Trophoblast cell (in vitro differentiated cells and primary cell): ENCODE measurements around the gene SERTAD3.
"Not testable (repeated sequence)": the region's sequence is repeated elsewhere in the genome, so short reads cannot be mapped to it uniquely, and the experiment has no call there.

Source experiments
- DNase-seq, 2 donors: peaks; one replicate each; pipeline ENCODE4 v3.0.0-alpha.2; 2016
- H2AFZ ChIP-seq: 2 replicates; pipeline ENCODE4 v1.6.1; 2013; ENCODE audit warnings: low read length, moderate library complexity, mild to moderate bottlenecking; ENCODE audit not compliant: insufficient read depth, poor library complexity
- H2AK5ac ChIP-seq: 2 replicates; pipeline ENCODE4 v1.6.1; 2013; ENCODE audit warnings: mild to moderate bottlenecking, low read length
- H2BK120ac ChIP-seq: 2 replicates; pipeline ENCODE4 v1.6.1; 2013; ENCODE audit warnings: low read length, mild to moderate bottlenecking, moderate library complexity; ENCODE audit not compliant: insufficient read depth, poor library complexity
- H2BK12ac ChIP-seq: 2 replicates; pipeline ENCODE4 v1.6.1; 2013; ENCODE audit warnings: mild to moderate bottlenecking, low read length, moderate library complexity
- H2BK5ac ChIP-seq: 2 replicates; pipeline ENCODE4 v1.6.1; 2013; ENCODE audit warnings: low read length, low read depth, moderate library complexity, mild to moderate bottlenecking; ENCODE audit not compliant: poor library complexity
- H3K14ac ChIP-seq: 2 replicates; pipeline ENCODE4 v1.6.1; 2013; ENCODE audit warnings: mild to moderate bottlenecking, low read length
- H3K18ac ChIP-seq: 2 replicates; pipeline ENCODE4 v1.6.1; 2013; ENCODE audit warnings: mild to moderate bottlenecking, low read length
- H3K23ac ChIP-seq: 2 replicates; pipeline ENCODE4 v1.6.1; 2013; ENCODE audit warnings: low read length
- H3K27ac ChIP-seq: 2 replicates; pipeline ENCODE4 v1.5.1; 2013; ENCODE audit warnings: low read depth, mild to moderate bottlenecking, inconsistent platforms, low read length, moderate library complexity
- H3K27me3 ChIP-seq: 2 replicates; pipeline ENCODE4 v1.6.1; 2013; ENCODE audit warnings: inconsistent platforms, mild to moderate bottlenecking, low read length, moderate library complexity; ENCODE audit not compliant: insufficient read depth
- H3K36me3 ChIP-seq, 2 experiments: 1 replicate in 1 of 2; 2 replicates in 1 of 2; pipeline ENCODE4 v1.6.1; 2013; ENCODE audit warnings: low read length in 2 of 2, mild to moderate bottlenecking in 2 of 2, moderate library complexity in 1 of 2; ENCODE audit not compliant: insufficient read depth in 2 of 2, control insufficient read depth in 1 of 2
- H3K4ac ChIP-seq: 2 replicates; pipeline ENCODE4 v1.6.1; 2013; ENCODE audit warnings: low read depth, mild to moderate bottlenecking, low read length, moderate library complexity
- H3K4me1 ChIP-seq, 2 experiments: 1 replicate in 1 of 2; 2 replicates in 1 of 2; pipeline ENCODE4 v1.6.1; 2013; ENCODE audit warnings: low read length in 2 of 2, mild to moderate bottlenecking in 2 of 2, moderate library complexity in 1 of 2; ENCODE audit not compliant: insufficient read depth in 2 of 2, control insufficient read depth in 1 of 2
- H3K4me2 ChIP-seq: 2 replicates; pipeline ENCODE4 v1.6.1; 2013; ENCODE audit warnings: inconsistent platforms, mild to moderate bottlenecking, low read length, moderate library complexity
- H3K4me3 ChIP-seq: 2 replicates; pipeline ENCODE4 v1.5.1; 2013; ENCODE audit warnings: mild to moderate bottlenecking, low read depth, low read length, inconsistent platforms
- H3K79me1 ChIP-seq: one replicate; pipeline ENCODE4 v1.6.1; 2013; ENCODE audit warnings: low read length
- H3K79me2 ChIP-seq: 2 replicates; pipeline ENCODE4 v1.6.1; 2013; ENCODE audit warnings: low read length, mild to moderate bottlenecking; ENCODE audit not compliant: control insufficient read depth, insufficient read depth, poor library complexity
- H3K9ac ChIP-seq: 2 replicates; pipeline ENCODE4 v1.6.1; 2013; ENCODE audit warnings: mild to moderate bottlenecking, low read length
- H3K9me3 ChIP-seq: 2 replicates; pipeline ENCODE4 v1.6.1; 2013; ENCODE audit warnings: low read depth, mild to moderate bottlenecking, control low read depth, inconsistent platforms, low read length; ENCODE audit not compliant: insufficient read depth
- H4K12ac ChIP-seq: 2 replicates; pipeline ENCODE4 v1.6.1; 2013; ENCODE audit warnings: low read depth, mild to moderate bottlenecking, low read length, moderate library complexity
- H4K8ac ChIP-seq: 2 replicates; pipeline ENCODE4 v1.6.1; 2013; ENCODE audit warnings: low read depth, mild to moderate bottlenecking, low read length, moderate library complexity
- H4K91ac ChIP-seq: one replicate; pipeline ENCODE4 v1.6.1; 2013; ENCODE audit warnings: low read depth, mild to moderate bottlenecking, low read length, moderate library complexity
- WGBS: extraction: QIAGEN DNeasy Blood & Tissue Kit; methylation state at CpG from one replicate; pipeline ENCODE4 v1.1.7; 2013; ENCODE audit warnings: missing lambda C conversion rate; ENCODE audit not compliant: insufficient read length, insufficient coverage; ENCODE audit errors: extremely low coverage; 5-methylcytosine and 5-hydroxymethylcytosine counted together

The SERTAD3 gene

DNA sequence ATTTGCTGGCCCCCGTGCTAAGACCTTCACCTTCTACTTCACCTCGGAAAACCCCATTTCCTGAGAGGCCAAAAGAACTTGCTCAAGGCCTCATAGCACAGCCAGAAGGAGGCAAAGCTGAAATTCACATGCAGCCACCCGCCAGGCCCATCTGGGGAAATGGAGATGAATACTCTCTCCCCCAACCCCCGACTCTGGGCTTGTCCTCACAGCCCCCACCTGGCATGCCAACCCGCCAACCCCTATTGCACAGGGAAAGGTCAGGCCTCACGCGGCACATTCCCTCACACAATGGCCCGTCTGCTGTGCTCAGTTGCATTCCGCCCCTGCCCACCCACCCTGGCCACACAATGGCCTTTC is 34.1 kb downstream of the SERTAD3 start:
- H4K91ac ChIP-seq: no peak overlapping the region
- H2BK12ac ChIP-seq: no peak overlapping the region
- H2BK5ac ChIP-seq: no peak overlapping the region
- H3K4me3 ChIP-seq: no peak overlapping the region
- H4K12ac ChIP-seq: no peak overlapping the region
- H3K9ac ChIP-seq: no peak overlapping the region
- H3K36me3 ChIP-seq: no peaks in the 10 kb centered on the region
- no peak overlapping the region for H2AK5ac ChIP-seq
- no CpG with 5 or more reads among the region's 9 CpGs for WGBS
- no peak overlapping the region for H3K14ac ChIP-seq
- H4K8ac ChIP-seq: no peak overlapping the region
- peaks cover 2% of the 10 kb centered on the region for H3K79me1 ChIP-seq
- no peak overlapping the region for H2BK120ac ChIP-seq
- no peak overlapping the region for H3K27ac ChIP-seq
- peaks cover 2% of the 10 kb centered on the region for H3K9me3 ChIP-seq
- H3K4me1 ChIP-seq: peaks cover 3 to 7% of the 10 kb centered on the region in 2 experiments
- no peaks in the 10 kb centered on the region for H3K27me3 ChIP-seq
- H3K79me2 ChIP-seq: no peaks in the 10 kb centered on the region
- no peak overlapping the region for H3K4me2 ChIP-seq
- no peak for DNase-seq
- no peak overlapping the region for H3K18ac ChIP-seq
- H3K23ac ChIP-seq: no peak overlapping the region
- no peak overlapping the region for H3K4ac ChIP-seq
- H2AFZ ChIP-seq: no peak overlapping the region

DNA sequence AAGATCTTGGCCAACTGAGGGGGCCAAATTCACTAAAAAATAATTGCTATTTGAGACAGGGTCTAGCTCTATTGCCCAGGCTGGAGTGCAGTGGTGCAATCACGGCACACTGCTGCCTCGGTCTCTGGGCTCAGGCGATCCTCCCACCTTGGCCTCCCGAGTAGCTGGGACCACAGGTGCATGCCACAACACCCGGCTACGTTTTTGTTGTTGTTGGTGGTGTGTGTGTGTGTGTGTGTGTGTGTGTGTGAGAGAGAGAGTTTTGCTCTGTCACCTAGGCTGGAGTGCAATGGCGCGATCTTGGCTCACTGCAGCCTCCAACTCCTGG is 35.6 kb downstream of the SERTAD3 start:
- H3K14ac ChIP-seq, H3K4ac ChIP-seq, H3K27me3 ChIP-seq, H2BK120ac ChIP-seq, H2BK5ac ChIP-seq, H3K79me1 ChIP-seq, H3K4me3 ChIP-seq, H3K36me3 ChIP-seq, H3K9me3 ChIP-seq, H3K23ac ChIP-seq, H2BK12ac ChIP-seq, H4K91ac ChIP-seq, H3K9ac ChIP-seq, H3K4me2 ChIP-seq, H2AK5ac ChIP-seq, DNase-seq, H3K79me2 ChIP-seq, H3K4me1 ChIP-seq, H3K27ac ChIP-seq, H4K8ac ChIP-seq, H4K12ac ChIP-seq, H2AFZ ChIP-seq, H3K18ac ChIP-seq: not testable (repeated sequence)
- no CpG with 5 or more reads among the region's 8 CpGs for WGBS

DNA sequence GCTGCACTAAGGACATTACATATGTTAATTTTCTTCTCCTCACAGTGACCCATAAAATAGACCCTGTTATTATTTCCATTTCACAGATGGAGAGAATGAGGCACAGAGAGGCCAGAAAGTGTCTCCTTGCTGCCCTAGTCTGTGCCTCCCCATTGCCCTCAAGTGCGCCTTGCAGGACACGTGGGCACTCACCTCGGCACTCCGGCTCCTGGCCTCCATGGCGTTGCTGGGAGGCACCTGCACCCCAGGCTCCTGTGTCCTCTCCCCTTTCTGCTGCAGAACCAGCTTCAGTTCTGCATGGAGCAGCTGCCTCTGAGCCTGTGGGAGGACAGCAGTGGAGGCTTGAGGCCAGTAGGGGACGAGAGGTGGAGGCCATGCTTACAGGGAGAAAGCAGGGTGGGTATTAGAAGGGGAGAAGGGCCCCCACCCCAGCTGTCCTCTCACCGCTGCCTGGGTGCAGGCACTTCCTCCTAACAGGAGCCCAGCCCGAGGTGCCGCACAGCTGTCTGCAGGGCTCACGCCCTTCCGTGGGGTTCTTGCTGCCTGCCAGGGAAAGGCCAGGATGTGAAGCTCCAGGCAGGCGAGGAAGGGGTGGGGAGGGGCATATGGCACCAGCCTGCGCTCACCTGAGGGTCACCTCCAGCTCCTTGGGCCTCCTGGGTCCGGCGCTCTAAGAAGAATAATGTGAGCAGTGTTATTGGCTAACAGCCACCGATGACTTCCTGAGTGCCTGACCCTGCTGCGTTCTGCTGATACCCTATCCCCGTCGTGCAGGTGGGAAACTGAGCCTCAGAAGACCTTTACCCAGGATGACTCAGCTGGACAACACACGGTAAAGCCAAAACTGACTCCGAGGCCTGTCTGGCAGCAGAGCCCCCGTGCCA is 36.2 kb downstream of the SERTAD3 start:
- no peak overlapping the region for H3K14ac ChIP-seq
- H3K4me1 ChIP-seq: no peaks in the 10 kb centered on the region
- H3K36me3 ChIP-seq: no peaks in the 10 kb centered on the region
- H4K8ac ChIP-seq: no peak overlapping the region
- no peak overlapping the region for H3K9ac ChIP-seq
- WGBS: no CpG with 5 or more reads among the region's 22 CpGs
- no peak overlapping the region for H3K27ac ChIP-seq
- no peak overlapping the region for H3K4me3 ChIP-seq
- H3K4me2 ChIP-seq: no peak overlapping the region
- H3K79me2 ChIP-seq: no peaks in the 10 kb centered on the region
- H4K12ac ChIP-seq: no peak overlapping the region
- DNase-seq: no peak
- no peak overlapping the region for H3K4ac ChIP-seq
- H3K23ac ChIP-seq: no peak overlapping the region
- H2AFZ ChIP-seq: no peak overlapping the region
- peaks cover 7% of the 10 kb centered on the region for H3K79me1 ChIP-seq
- no peak overlapping the region for H2BK120ac ChIP-seq
- no peaks in the 10 kb centered on the region for H3K27me3 ChIP-seq
- H4K91ac ChIP-seq: no peak overlapping the region
- peaks cover 2% of the 10 kb centered on the region for H3K9me3 ChIP-seq
- H2BK12ac ChIP-seq: no peak overlapping the region
- H3K18ac ChIP-seq: no peak overlapping the region
- H2BK5ac ChIP-seq: no peak overlapping the region
- H2AK5ac ChIP-seq: no peak overlapping the region

DNA sequence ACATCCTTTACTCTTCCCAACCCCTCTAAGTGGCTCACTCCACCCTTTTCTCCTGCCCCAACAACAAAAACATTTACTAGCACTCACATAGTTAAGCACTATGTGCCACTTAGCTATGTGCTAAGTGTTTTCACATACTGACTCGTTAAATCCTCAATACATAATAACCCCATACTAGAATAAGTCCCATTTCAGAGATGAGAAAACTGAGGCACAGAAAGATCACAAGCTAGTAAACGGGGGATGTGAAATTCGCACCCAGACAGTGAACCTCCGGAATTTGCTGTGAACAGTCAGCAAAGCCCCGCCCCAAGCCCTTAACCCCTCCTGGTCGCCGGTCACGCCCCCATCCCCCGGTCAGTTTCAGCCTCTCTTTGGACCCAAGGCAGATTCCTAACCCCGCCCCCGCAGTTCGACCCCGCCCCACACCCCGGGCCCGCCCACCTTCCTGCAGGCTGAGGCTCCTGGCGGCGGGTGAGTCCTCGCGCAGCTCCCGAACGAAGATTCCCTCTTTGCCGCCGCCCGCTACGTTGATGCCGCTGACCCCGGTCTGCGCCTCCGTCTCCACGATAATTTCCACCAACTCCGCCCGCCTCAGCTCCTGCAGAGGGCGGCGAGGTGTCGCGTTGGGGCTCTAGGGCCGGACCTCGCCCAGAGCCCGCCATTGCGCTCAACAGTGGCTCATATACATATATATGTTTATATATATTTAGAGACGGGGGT is 40.7 kb downstream of the SERTAD3 start:
- Histone ChIP-seq H3K4me2 (peak overlapping the region; percentile 97), H2AK5ac (peak overlapping the region; percentile 22), H3K4me1 (peaks cover 0 to 2% of the 10 kb centered on the region in 2 experiments), H3K14ac (peak overlapping the region; percentile 91), H2BK12ac (no peak overlapping the region), H2BK5ac (peak overlapping the region; percentile 26), H3K27ac (peak overlapping the region; percentile 27), H3K4ac (no peak overlapping the region), H3K23ac (no peak overlapping the region), H3K18ac (peak overlapping the region; percentile 37), H3K9ac (peak overlapping the region; percentile 81), H3K79me1 (peaks cover 7% of the 10 kb centered on the region), H3K9me3 (peaks cover 3% of the 10 kb centered on the region), H3K79me2 (no peaks in the 10 kb centered on the region), H3K36me3 (no peaks in the 10 kb centered on the region), H4K12ac (peak overlapping the region; percentile 86), H3K4me3 (peak overlapping the region; percentile 75), H2BK120ac (peak overlapping the region; percentile 11), H4K91ac (peak overlapping the region; percentile 72), H3K27me3 (no peaks in the 10 kb centered on the region), H4K8ac (peak overlapping the region; percentile 74), H2AFZ (peak overlapping the region; percentile 56)
- DNase-seq: peak; percentile 80 to 85
- no CpG with 5 or more reads among the region's 41 CpGs for WGBS
